ENCODE measurements around the gene FKBP10.
A peak's percentile ranks its signal among the peaks of the same experiment; 100 is the strongest.

The FKBP10 gene

GRCh38 chr17:41769985-41770384 lies 42.8 kb upstream of the FKBP10 start:
- TF ChIP-seq CTCF (IDR thresholded peaks at IDR 0.05; ENCODE audit: low read depth, low read length), result no peak
- no peak overlapping the region for H3K4me3 ChIP-seq (replicated peaks in 1 of 2; ENCODE audit: low read depth in 2 of 2, low read length in 2 of 2)
- DNase-seq (ENCODE audit: low read depth in 2 of 2), result no peak

- DNase-seq (ENCODE audit: low read depth in 2 of 2), result no peak
- TF ChIP-seq CTCF (IDR thresholded peaks at IDR 0.05; ENCODE audit: low read depth, low read length), result no peak
- H3K4me3 ChIP-seq (replicated peaks in 1 of 2; ENCODE audit: low read depth in 2 of 2, low read length in 2 of 2), result no peak overlapping the region
These were observed 41.2 kb upstream of the FKBP10 start for GRCh38 chr17:41771389-41772206.

GRCh38 chr17:41772218-41772585 lies 40.6 kb upstream of the FKBP10 start:
- no peak overlapping the region for H3K4me3 ChIP-seq (replicated peaks in 1 of 2; ENCODE audit: low read depth in 2 of 2, low read length in 2 of 2)
- TF ChIP-seq CTCF (IDR thresholded peaks at IDR 0.05; ENCODE audit: low read depth, low read length), result no peak
- DNase-seq (ENCODE audit: low read depth in 2 of 2), result no peak

- no peak for DNase-seq (ENCODE audit: low read depth in 2 of 2)
- H3K4me3 ChIP-seq (replicated peaks in 1 of 2; ENCODE audit: low read depth in 2 of 2, low read length in 2 of 2), result no peak overlapping the region
- no peak for TF ChIP-seq CTCF (IDR thresholded peaks at IDR 0.05; ENCODE audit: low read depth, low read length)
These were observed 40.1 kb upstream of the FKBP10 start for GRCh38 chr17:41772586-41773189.

- H3K4me3 ChIP-seq (replicated peaks in 1 of 2; ENCODE audit: low read depth in 2 of 2, low read length in 2 of 2), result no peak overlapping the region
- peak; percentile 84 to 91 for DNase-seq (ENCODE audit: low read depth in 2 of 2)
- no peak for TF ChIP-seq CTCF (IDR thresholded peaks at IDR 0.05; ENCODE audit: low read depth, low read length)
These were observed 39.6 kb upstream of the FKBP10 start for GRCh38 chr17:41773190-41773588.

- no peak for TF ChIP-seq CTCF (IDR thresholded peaks at IDR 0.05; ENCODE audit: low read depth, low read length)
- DNase-seq (ENCODE audit: low read depth in 2 of 2), result peak in 1 of 2 donors; percentile 25
- H3K4me3 ChIP-seq (replicated peaks in 1 of 2; ENCODE audit: low read depth in 2 of 2, low read length in 2 of 2), result no peak overlapping the region
These were observed 39.0 kb upstream of the FKBP10 start for GRCh38 chr17:41773731-41774193.
